Measurements from ENCODE around the gene ACP3.
"Not testable (repeated sequence)": the region's sequence is repeated elsewhere in the genome, so short reads cannot be mapped to it uniquely, and the experiment has no call there.

Gene ACP3

GRCh38 chr3:132317229-132317948 lies at the start of gene ACP3:
Gene ACP3, plus strand, starts transcription at chr3:132317407. Its CDS starts 50 bp downstream, at chr3:132317457.
- DNase-seq (ENCODE audit: low spot score): no peak

- DNase-seq (ENCODE audit: low spot score): no peak
These were observed 48.3 kb upstream of the ACP3 start for GRCh38 chr3:132268956-132269355.

DNA sequence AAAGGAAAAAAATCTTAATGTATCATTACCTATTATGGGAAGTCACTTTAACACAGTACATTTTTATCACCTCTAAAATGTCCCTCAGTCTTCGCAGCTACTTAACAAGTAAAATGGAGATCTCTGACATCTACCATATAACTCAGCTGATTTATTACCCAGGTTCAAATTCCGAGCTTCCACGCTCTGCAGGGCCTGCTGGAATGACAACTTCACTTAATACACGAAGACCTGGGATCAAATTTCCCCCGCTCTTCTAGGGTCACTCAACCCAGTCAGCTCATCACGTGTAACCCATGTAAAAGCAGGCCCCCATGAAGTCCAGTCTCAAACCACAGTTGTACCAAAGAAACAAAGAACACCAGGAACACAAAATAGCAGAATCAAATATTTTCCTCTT lies 44.2 kb upstream of the ACP3 start:
- no peak for DNase-seq (ENCODE audit: low spot score)

DNA sequence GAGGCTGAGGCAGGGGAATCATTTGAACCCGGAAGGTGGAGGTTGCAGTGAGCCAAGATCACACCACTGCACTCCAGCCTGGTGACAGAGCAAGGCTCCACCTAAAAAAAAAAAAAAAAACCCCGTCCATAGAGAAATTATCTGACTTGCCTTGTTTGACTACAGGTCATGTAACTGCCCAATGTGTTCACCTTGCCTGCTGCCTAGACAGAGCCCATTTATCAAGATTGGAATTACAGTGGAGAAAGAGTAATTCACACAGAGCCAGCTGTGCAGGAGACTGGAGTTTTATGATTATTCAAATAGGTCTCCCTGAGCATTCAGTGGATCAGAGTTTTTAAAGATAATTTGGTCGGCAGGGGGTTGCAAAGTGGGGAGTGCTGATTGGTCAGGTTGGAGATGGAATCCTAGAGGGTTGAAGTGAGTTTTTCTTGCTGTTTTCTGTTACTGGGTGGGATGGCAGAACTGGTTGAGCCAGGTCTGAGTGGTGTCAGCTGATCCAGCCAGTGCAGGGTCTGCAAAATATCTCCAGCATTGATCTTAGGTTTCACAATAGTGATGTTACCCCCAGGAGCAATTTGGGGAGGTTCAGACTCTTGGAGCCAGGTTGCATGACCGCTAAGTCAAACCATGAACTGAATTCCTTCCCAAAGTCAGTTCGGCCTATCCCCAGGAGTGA lies 40.8 kb upstream of the ACP3 start:
- DNase-seq (ENCODE audit: low spot score): no peak

DNA sequence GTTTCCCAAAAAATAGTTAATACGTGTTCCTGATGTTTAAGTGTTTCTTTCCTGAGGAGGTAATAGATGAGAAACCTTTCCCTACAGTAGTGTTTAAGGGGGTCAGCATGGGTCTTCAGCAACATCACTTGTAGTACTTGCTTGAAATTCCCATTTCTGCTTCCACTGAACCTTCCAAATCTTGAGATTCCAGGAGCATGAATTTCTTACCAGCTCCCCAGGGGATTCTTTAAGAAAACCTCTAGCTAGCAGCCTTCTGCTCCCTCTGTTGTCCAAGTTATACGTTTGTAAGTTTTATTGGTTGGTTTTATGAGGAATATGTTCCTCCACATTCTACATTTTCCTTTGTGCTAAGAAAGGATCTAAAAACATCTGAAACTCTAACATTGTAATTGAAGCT lies 38.2 kb upstream of the ACP3 start:
- DNase-seq (ENCODE audit: low spot score): no peak

- no peak for DNase-seq (ENCODE audit: low spot score)
These were observed 33.8 kb upstream of the ACP3 start for GRCh38 chr3:132283440-132283839.

DNA sequence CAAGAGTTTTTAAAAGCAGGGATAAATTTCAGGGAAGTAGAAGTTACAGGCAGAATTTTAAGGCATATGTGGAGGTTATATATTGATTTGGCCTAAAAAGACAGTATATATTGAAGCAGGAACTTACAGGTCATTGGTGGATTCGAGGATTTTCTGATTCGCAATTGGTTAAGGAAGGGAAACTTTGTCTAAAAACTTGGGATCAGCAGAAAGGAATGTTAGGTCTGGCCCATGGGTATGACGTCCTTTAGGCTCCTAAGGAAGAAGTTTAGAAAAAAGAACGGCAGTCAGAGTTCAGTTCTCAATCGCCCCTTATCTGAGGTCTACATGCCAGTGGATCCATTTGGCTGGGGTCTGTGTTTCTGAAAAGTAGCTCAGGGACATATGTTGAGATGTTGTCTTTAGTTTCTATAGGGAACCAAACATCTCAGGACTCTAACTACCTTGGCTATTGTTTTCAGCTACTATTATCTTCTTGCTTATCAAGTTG lies 33.2 kb upstream of the ACP3 start:
- no peak for DNase-seq (ENCODE audit: low spot score)

- no peak for DNase-seq (ENCODE audit: low spot score)
These were observed 32.2 kb upstream of the ACP3 start for GRCh38 chr3:132284781-132285619.

DNA sequence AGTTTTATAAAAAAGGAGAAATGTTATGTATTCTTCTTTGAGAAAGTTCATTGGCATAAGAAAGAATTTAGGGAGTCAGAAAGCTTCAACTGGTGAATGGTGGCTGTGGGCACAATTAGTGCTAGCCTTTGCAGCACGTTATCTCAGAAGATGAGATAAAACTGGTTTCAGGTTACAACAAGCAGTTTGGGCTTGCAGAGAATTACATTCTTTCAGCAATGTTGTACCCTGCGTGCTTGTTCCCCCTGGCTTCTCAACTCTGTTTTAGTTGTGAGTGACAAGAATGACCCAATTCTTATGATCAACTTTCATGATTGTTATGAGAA lies 31.6 kb upstream of the ACP3 start:
- DNase-seq (ENCODE audit: low spot score): no peak

DNA sequence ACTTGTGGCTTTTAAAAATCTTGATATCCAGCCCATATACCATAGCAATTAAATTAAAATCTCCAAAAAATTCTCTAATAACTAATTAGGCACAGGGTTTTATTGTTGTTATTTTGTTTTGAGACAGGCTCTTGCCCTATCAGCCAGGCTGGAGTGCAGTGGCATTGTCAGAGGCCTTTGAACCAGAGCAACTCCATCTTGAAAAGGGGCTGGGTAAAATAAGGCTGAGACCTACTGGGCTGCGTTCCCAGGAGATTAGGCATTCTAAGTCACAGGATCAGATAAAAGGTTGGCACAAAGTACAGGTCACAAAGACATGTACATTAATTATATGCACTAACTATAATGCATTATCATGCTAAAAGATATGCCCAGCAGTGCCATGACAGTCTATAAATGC lies 31.2 kb upstream of the ACP3 start:
- DNase-seq (ENCODE audit: low spot score): no peak

- no peak for DNase-seq (ENCODE audit: low spot score)
These were observed 28.9 kb upstream of the ACP3 start for GRCh38 chr3:132288357-132288756.

- DNase-seq (ENCODE audit: low spot score): no peak
These were observed 27.9 kb upstream of the ACP3 start for GRCh38 chr3:132289316-132289715.

DNA sequence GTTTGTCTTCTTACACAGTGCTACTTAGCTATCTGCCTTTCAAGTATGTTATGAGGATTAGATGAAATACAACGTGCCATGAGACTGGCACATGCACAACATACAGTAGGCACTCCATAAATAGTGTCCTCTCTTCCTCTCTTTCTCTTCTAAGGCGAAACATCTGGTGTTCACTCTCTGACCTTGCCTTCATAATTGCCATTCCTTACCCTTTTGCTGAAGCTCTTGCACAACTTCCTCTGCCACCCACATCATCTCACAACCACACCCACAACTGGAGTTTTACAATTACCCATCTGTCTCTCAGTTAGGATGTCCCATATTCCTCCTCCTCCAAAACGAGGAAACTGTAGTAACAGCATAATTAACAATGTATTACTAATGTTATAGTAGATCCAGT lies 26.4 kb upstream of the ACP3 start:
- no peak for DNase-seq (ENCODE audit: low spot score)

DNA sequence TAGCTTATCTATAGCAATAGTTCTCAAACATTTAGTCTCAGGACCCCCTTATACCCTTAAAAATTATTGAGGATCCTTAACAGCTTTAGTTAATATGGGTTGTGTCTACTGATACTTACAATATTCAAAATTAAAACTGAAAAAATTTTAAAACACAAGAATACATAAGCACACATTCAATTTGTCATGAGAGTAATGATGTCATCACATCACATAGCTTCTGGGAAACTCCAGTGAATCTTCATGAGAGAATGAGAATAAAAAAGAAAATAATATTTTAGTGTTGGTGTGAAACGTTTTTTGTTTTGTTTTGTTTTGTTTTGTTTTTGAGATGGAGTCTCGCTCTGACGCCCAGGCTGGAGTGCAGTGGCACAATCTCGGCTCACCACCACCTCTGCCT lies 25.2 kb upstream of the ACP3 start:
- no peak for DNase-seq (ENCODE audit: low spot score)

- no peak for DNase-seq (ENCODE audit: low spot score)
These were observed 24.0 kb upstream of the ACP3 start for GRCh38 chr3:132293251-132293650.

GRCh38 chr3:132294906-132295305 lies 22.3 kb upstream of the ACP3 start:
- no peak for DNase-seq (ENCODE audit: low spot score)

DNA sequence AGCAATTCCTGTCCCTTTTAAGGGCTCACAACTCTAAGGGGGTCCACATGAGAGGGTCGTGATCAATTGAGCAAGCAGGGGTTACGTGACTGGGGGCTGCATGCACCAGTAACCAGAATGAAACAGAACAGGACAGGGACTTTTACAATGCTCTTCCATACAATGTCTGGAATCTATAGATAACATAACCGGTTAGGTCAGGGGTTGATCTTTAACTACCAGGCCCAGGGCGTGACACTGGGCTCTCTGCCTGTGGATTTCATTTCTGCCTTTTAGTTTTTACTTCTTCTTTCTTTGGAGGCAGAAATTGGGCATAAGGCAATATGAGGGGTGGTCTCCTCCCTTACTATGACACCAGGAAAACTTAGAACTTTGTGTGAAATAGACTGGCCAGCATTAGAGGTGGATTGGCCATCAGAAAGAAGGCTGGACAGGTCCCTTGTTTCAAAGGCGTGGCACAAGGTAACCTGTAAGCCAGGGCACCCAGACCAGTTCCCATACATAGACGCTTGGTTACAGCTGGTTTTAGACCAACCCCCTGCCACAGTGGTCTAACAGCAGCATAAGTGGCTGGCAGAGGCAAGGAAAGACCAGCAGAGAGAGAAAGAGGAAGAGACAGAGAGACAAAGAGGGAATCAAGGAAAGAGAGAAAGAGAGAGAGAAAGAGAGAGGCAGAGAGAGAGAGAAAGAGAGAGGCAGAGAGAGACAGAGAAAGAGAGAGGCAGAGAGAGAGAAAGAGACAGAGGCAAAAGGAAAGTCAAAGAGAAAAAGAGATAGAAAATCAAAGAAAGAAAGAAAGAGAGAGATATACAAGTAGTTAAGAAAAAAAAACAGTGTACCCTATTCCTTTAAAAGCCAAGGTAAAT lies 13.6 kb upstream of the ACP3 start:
- DNase-seq (ENCODE audit: low spot score): not testable (repeated sequence)

DNA sequence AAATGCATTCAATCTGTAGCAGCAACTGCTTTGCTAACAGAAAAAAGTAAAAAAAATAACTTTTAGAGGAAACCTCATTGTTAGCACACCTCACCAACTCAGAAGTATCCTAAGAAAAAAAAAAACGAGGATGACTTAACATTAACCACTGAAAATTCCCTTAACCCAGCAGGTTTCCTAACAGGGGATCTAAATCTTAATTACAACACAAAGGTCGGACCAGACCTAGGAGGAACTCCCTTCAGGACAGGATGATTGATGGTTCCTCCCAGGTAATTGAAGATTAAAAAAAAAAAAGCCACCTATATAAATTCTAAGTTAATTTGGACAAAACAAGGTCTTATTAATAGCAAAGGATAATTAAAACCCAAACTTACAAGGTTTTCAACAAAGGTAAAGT lies 12.9 kb upstream of the ACP3 start:
- DNase-seq (ENCODE audit: low spot score): not testable (repeated sequence)

GRCh38 chr3:132310057-132310456 lies 7.2 kb upstream of the ACP3 start:
- DNase-seq (ENCODE audit: low spot score): not testable (repeated sequence)

- DNase-seq (ENCODE audit: low spot score): no peak
These were observed 5.9 kb upstream of the ACP3 start for GRCh38 chr3:132311316-132311715.

DNA sequence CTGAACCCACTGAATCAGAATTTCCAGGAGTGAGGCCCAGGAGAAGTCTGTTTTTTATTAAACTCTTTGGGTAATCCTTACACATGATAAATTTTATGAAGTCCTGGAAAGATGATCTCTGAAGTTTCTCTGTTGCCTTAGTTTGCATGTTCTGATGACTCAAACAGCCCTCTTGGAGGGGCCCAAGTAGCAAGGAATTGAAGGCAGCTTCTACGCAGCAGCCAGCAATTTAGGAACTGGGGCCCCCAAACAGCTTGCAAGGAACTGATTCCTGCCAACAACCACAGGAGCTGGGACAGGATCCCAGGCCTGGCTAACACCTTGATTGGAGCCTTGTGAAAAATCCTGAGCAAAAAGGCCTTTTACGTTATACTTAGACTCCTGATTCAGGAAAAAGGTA lies 5.4 kb upstream of the ACP3 start:
- DNase-seq (ENCODE audit: low spot score): no peak

DNA sequence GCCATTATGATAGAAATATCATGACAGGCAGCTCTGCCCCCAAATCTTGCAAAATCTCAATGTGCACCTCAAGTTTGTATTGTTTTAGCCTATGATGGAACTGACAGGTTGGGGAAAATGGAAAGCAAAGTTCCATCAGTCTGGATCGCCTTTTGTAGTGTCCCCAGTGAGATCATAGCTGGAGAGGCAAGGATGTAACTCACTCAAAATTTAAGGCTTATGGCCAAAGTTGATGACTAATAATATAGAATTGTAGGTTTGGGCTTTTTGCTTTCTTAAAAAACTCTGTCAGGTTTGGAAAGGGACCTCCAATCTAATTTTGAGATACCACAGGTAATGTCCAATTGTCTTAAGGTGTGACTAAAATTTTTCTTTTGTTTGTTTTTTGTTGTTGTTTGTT lies 1.4 kb upstream of the ACP3 start:
- no peak for DNase-seq (ENCODE audit: low spot score)

Data from CD4-positive, alpha-beta T cell treated with Interleukin-15 for 4 hours (primary cell).